Activated T-helper 2 cell treated with anti-CD3 and anti-CD28 coated beads, Interferon-gamma antibody, Interleukin-2, Interleukin-4, amounts not matched to agents 10 μg/mL and 5 μg/mL and 100 μg/mL, durations not matched to agents 14 hours and 24 hours and 36 hours (primary cell): ENCODE measurements around the gene SH2D1B. TPM values are rescaled to one million over a fixed set of nuclear protein-coding genes. Genes with fewer than 3 reads are reported as not detected.
"Not testable (repeated sequence)": the region's sequence is repeated elsewhere in the genome, so short reads cannot be mapped to it uniquely, and the experiment has no call there.

Experiments
- DNase-seq: peaks from one replicate; pipeline ENCODE4 v3.0.0; 2021; ENCODE audit warnings: low spot score
- H3K27ac Mint-ChIP-seq: one replicate; pipeline ENCODE4 v1.8.0; 2021; ENCODE audit warnings: mixed read lengths
- H3K27me3 Mint-ChIP-seq: one replicate; pipeline ENCODE4 v1.8.0; 2021; ENCODE audit warnings: low read depth, mixed read lengths
- H3K36me3 Mint-ChIP-seq: one replicate; pipeline ENCODE4 v1.8.0; 2021; ENCODE audit warnings: low read depth, mixed read lengths
- H3K4me1 Mint-ChIP-seq: one replicate; pipeline ENCODE4 v1.8.0; 2021; ENCODE audit warnings: low read depth, mixed read lengths
- H3K4me3 Mint-ChIP-seq: one replicate; pipeline ENCODE4 v1.8.0; 2021; ENCODE audit warnings: low read depth, mild to moderate bottlenecking, moderate library complexity, mixed read lengths
- H3K9me3 Mint-ChIP-seq: one replicate; pipeline ENCODE4 v1.8.0; 2021; ENCODE audit warnings: mixed read lengths
- intact Hi-C: fragments of 100-400 bp; cut with micrococcal nuclease; formaldehyde crosslinking; loops from one replicate; pipeline ENCODE4 v1.15.1; 2023
- total RNA-seq: library from RNA; stranded (reverse); gene quantifications from 2 replicates; pipeline ENCODE4 v1.2.3, GENCODE V29; 2022

The SH2D1B gene
- total RNA-seq, 1 donor from 2014 or later, result 0.84 TPM

- H3K4me1 Mint-ChIP-seq, H3K27ac Mint-ChIP-seq, H3K36me3 Mint-ChIP-seq, H3K9me3 Mint-ChIP-seq, H3K27me3 Mint-ChIP-seq, intact Hi-C loops, H3K4me3 Mint-ChIP-seq, DNase-seq: not testable (repeated sequence)
These were observed 6.6 kb upstream of the SH2D1B start for GRCh38 chr1:162418584-162418983.

DNA sequence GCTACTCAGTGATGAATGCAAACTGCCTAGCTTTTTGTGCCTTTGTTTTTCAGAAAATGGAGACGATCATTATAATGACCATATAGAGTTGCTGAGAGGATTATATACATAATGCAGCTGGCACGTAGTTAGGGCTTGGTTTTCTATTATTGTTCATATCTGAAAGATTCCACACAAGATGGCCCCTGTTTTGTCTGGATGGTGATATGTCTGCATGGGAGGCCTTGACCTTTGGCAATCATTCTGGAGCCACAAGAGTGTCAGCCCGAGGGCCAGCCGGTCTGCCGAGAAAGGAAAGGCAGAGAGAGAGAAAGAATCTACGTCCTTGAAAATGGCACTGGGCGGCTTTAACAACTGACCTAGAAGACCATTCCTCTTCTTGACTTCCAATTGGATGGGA is 5.7 kb upstream of the SH2D1B start:
- Mint-ChIP-seq H3K4me3 (no peak overlapping the region), H3K9me3 (no peaks in the 10 kb centered on the region), H3K27ac (no peak overlapping the region), H3K4me1 (peaks cover 10% of the 10 kb centered on the region), H3K36me3 (no peaks in the 10 kb centered on the region), H3K27me3 (no peaks in the 10 kb centered on the region)
- DNase-seq, result no peak
- intact Hi-C loops, result no loop called here

DNA sequence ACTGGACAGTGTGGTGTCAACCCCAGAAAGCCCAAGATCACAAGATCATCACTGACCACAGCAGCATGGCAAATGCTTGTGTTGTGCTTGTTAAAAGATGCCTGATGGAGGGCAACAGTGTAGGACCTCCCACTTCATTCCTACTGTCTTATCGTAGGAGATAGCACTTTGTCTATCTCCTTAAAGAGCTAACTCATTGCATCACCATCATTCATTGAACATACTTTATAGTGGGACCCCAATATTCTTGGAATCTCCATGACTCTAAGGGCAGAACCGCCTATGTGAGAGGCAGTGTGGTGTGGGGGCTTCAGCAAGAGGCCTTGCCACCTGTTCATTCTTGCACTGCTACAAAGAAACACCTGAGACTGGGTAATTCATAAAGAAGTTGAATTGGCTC is 5.0 kb upstream of the SH2D1B start:
- H3K4me1 Mint-ChIP-seq, result peaks cover 10% of the 10 kb centered on the region
- intact Hi-C loops, result no loop called here
- H3K36me3 Mint-ChIP-seq, result no peaks in the 10 kb centered on the region
- H3K27me3 Mint-ChIP-seq, result no peaks in the 10 kb centered on the region
- DNase-seq, result no peak
- H3K27ac Mint-ChIP-seq, result no peak overlapping the region
- H3K9me3 Mint-ChIP-seq, result no peaks in the 10 kb centered on the region
- H3K4me3 Mint-ChIP-seq, result no peak overlapping the region

DNA sequence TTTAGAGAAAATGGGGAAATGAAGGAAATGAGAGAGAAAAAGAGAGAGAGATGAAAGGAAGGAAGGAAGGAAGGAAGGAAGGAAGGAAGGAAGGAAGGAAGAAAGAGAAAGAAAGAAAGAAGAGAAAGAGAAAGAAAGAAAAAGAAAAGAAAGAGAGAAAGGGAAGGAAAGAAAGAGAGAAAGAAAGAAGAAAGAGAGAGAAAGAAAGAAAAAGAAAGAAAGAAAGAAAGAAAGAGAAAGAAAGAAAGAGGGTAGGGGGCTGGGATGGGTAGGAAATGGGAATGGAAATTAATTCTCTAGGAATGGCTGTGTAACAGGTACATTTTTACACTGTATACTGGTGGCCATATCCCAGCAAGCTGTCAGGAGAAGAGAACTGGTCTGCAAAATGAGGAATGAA is 4.3 kb upstream of the SH2D1B start:
- no peak for DNase-seq
- no peak overlapping the region for H3K4me3 Mint-ChIP-seq
- H3K27me3 Mint-ChIP-seq, result no peaks in the 10 kb centered on the region
- no peak overlapping the region for H3K27ac Mint-ChIP-seq
- intact Hi-C loops, result no loop called here
- no peaks in the 10 kb centered on the region for H3K9me3 Mint-ChIP-seq
- no peaks in the 10 kb centered on the region for H3K36me3 Mint-ChIP-seq
- peaks cover 8% of the 10 kb centered on the region for H3K4me1 Mint-ChIP-seq

- no peak overlapping the region for H3K4me3 Mint-ChIP-seq
- H3K4me1 Mint-ChIP-seq, result peaks cover 14% of the 10 kb centered on the region
- H3K27ac Mint-ChIP-seq, result no peak overlapping the region
- peaks cover 2% of the 10 kb centered on the region for H3K27me3 Mint-ChIP-seq
- H3K9me3 Mint-ChIP-seq, result no peaks in the 10 kb centered on the region
- H3K36me3 Mint-ChIP-seq, result no peaks in the 10 kb centered on the region
- intact Hi-C loops, result no loop called here
- DNase-seq, result no peak
These were observed 4.4 kb downstream of the SH2D1B start for GRCh38 chr1:162407539-162407938.

DNA sequence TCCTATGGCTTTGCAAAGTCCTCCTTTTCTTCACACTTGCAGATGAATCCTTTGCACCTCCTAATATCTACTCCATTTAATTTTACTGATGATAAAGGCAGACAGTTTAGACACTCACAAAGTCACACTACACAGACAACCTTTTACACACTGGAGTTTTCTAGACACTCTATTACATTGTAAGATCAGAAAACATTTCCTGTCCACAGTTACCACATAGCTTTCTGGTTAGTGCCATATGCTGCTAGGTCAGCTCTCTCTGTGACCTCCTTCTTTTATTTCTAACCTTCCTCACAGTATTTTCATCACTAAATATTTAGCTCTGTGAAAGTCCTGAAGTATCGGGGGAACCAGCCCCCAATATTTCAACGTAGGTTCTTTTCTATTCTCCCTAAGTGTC is 5.1 kb downstream of the SH2D1B start:
- Mint-ChIP-seq H3K36me3 (no peaks in the 10 kb centered on the region), H3K27me3 (peaks cover 2% of the 10 kb centered on the region), H3K4me1 (peaks cover 14% of the 10 kb centered on the region), H3K9me3 (no peaks in the 10 kb centered on the region), H3K4me3 (no peak overlapping the region), H3K27ac (no peak overlapping the region)
- intact Hi-C loops, result no loop called here
- DNase-seq, result no peak

DNA sequence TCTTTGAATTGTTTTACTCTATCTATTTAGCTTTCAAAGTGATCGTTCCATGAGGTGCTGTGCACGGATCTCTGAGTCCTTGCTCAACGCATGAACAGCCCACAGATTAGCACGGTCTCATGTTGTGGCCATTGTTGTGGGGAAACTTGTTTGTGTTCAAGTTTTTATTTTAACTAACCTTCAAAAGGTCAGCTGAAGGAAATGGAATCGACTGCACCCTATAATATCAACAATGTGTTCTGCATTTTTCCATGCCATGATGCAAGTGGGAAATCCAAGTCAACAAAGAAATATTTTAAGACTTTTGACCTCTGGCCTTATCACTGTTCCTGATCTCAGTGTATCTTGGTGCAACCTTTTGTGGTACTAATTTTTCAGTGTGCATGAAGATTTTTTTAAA is 6.1 kb downstream of the SH2D1B start:
- intact Hi-C loops, result no loop called here
- DNase-seq, result no peak
- no peaks in the 10 kb centered on the region for H3K36me3 Mint-ChIP-seq
- no peak overlapping the region for H3K4me3 Mint-ChIP-seq
- H3K4me1 Mint-ChIP-seq, result peaks cover 14% of the 10 kb centered on the region
- peaks cover 3% of the 10 kb centered on the region for H3K27me3 Mint-ChIP-seq
- no peak overlapping the region for H3K27ac Mint-ChIP-seq
- H3K9me3 Mint-ChIP-seq, result no peaks in the 10 kb centered on the region

GRCh38 chr1:162404550-162405160 is 7.3 kb downstream of the SH2D1B start:
- no peaks in the 10 kb centered on the region for H3K9me3 Mint-ChIP-seq
- DNase-seq, result no peak
- no peaks in the 10 kb centered on the region for H3K36me3 Mint-ChIP-seq
- peaks cover 3% of the 10 kb centered on the region for H3K27me3 Mint-ChIP-seq
- H3K4me3 Mint-ChIP-seq, result no peak overlapping the region
- intact Hi-C loops, result no loop called here
- peaks cover 14% of the 10 kb centered on the region for H3K4me1 Mint-ChIP-seq
- no peak overlapping the region for H3K27ac Mint-ChIP-seq

DNA sequence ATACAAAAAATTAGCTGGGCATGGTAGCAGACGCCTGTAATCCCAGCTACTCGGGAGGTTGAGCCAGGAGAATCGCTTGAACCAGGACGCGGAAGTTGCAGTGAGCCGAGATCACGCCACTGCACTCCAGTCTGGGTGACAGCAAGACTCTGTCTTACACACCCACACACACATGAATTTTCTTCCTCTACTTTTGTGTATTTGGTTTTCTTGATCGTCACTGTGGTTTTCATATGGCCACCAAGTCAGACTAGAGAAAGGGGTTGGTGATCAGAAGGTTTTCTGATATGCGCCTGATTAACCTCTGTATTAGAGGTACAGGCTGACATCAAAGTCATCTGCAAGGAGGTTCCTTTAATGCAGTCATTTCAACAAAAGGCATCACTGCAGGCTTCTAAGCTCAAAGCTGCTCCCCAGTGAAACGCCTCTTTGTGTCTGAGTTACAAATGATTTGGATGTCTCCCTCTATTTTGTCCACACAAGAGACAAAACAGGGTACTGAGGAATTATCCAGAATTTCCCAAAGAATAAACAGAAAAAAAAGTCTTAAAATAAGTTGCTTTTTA is 11.1 kb downstream of the SH2D1B start:
- H3K4me1 Mint-ChIP-seq, result peaks cover 5% of the 10 kb centered on the region
- peaks cover 23% of the 10 kb centered on the region for H3K27me3 Mint-ChIP-seq
- intact Hi-C loops, result no loop called here
- no peaks in the 10 kb centered on the region for H3K9me3 Mint-ChIP-seq
- no peak overlapping the region for H3K4me3 Mint-ChIP-seq
- H3K36me3 Mint-ChIP-seq, result no peaks in the 10 kb centered on the region
- H3K27ac Mint-ChIP-seq, result no peak overlapping the region
- no peak for DNase-seq

GRCh38 chr1:162398999-162399580 is 12.8 kb downstream of the SH2D1B start:
- H3K4me3 Mint-ChIP-seq, result no peak overlapping the region
- peaks cover 23% of the 10 kb centered on the region for H3K27me3 Mint-ChIP-seq
- intact Hi-C loops, result loop anchor here (10.0 kb wide), 1 partner anchor 604 kb away; no protein-coding TSS in a partner anchor
- no peak for DNase-seq
- no peaks in the 10 kb centered on the region for H3K36me3 Mint-ChIP-seq
- H3K4me1 Mint-ChIP-seq, result no peaks in the 10 kb centered on the region
- no peaks in the 10 kb centered on the region for H3K9me3 Mint-ChIP-seq
- no peak overlapping the region for H3K27ac Mint-ChIP-seq

DNA sequence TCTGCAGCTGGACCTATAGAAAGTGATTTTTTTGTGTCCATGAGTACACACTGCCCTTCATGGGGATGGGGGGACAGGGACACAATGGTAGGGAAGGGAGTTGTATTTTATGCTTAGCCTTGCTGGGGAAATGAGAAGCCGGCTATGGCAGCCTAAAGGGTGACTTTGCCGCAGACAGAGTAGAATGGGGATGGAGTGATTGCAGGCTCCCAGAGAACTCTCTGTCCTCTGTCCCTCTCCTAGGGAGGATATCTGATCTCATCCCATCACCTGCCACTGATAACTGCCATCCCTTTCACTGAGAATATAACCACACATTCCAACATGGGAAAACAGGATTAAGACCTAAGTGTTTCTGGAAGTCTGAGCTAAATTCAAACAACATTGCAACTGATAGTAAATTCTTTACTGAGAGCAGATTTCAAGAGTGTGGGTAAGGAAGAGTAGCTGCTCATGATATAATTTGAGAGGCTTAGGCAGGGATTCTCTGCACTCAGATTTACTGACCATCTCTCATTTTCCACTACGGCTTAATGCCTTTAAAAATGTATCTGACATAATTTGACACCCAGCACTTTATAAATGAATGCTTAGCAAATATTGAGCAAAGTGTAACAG is 13.9 kb downstream of the SH2D1B start:
- intact Hi-C loops, result loop anchor here (10.0 kb wide), 1 partner anchor 603 kb away; no protein-coding TSS in a partner anchor
- no peak overlapping the region for H3K4me3 Mint-ChIP-seq
- no peaks in the 10 kb centered on the region for H3K36me3 Mint-ChIP-seq
- no peak overlapping the region for H3K27ac Mint-ChIP-seq
- no peaks in the 10 kb centered on the region for H3K9me3 Mint-ChIP-seq
- DNase-seq, result no peak
- H3K27me3 Mint-ChIP-seq, result peaks cover 27% of the 10 kb centered on the region
- no peaks in the 10 kb centered on the region for H3K4me1 Mint-ChIP-seq

- peaks cover 29% of the 10 kb centered on the region for H3K27me3 Mint-ChIP-seq
- H3K36me3 Mint-ChIP-seq, result no peaks in the 10 kb centered on the region
- H3K9me3 Mint-ChIP-seq, result no peaks in the 10 kb centered on the region
- H3K4me1 Mint-ChIP-seq, result no peaks in the 10 kb centered on the region
- H3K4me3 Mint-ChIP-seq, result no peak overlapping the region
- intact Hi-C loops, result loop anchor here (10.0 kb wide), 1 partner anchor 602 kb away; no protein-coding TSS in a partner anchor
- no peak for DNase-seq
- no peak overlapping the region for H3K27ac Mint-ChIP-seq
These were observed 14.9 kb downstream of the SH2D1B start for GRCh38 chr1:162397039-162397448.
